ENCODE results near the gene PRR5.
"Not testable (repeated sequence)": the region's sequence is repeated elsewhere in the genome, so short reads cannot be mapped to it uniquely, and the experiment has no call there.

Gene PRR5

DNA sequence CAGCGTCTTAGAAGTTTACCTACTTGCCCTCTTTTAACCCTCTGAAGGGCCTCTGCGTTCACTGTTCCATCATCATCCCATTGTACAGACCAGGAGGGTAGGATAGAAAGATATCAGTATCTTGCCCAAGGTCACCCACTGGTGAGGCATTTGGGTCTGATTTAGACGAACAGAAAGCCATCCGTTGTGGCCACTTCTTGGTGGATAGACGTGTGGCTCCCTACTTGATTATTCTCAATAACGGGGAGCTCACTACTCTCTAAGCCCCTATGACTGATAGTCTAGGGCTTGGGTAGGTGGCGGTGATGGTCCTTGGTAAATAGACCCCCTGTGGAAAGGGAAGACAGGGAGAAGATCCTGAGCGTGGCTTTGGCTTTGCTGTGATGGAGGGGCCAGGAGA is 28.6 kb upstream of the PRR5 start:
- DNase-seq: no peak

DNA sequence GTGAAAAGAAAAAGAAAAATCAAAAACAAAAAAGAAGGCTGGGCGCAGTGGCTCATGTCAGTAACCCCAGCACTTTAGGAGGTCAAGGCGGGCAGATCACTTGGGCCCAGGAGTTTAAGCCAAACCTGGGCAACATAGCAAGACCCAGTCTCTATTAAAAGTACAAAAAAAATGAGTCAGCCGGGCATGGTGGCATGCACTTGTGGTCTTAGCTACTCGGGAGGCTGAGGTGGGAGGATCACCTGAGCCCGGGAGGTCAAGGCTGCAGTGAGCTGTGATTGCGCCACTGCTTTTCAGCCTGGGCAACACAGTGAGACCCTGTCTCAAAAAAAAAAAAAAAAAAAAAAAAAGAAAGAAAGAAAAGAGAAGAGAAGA is 26.0 kb upstream of the PRR5 start:
- not testable (repeated sequence) for DNase-seq

DNA sequence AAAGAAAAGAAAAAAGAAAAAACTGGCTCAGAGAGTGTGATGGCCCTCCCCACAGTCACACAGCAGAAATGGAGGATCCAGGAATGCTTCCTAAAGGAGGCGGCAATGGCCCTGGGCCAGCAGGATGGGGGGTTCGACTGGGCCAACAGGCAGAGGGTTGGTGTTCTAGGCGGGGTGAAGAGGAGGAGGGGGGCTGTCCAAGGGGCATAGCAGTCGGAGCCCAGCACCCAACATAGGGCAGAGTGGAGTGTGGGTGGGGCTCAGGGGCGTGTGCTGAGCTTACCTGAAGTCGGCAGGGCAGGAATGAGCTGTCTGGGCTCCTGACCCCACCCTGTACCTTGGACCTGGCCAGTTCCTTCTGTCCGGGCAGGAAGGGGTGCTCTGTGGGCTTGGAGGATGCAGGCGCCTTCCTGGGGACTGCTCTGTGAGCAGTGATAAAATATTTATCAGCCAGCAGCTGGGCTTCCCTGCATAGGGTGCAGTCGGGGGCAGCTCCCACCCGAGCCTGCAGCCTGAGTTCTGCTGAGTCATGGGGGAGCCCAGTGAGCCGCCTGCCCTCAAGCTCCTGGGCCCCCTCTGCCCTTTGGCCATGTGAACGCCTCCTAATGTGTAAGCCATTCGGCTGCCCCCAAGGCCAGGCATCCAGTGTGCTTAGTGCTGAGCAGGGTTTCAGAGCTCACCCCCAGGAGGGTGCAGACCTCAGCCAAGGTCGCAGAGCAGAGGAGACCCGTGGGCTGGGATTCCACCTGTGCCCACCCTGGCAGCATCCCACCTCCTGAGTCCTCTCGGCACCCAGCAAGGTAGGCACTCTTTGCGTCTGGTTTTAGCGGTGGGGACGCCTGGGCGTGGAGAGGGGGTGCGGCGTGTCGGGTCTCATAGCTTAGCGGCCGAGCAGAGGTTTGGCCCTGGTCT is 25.3 kb upstream of the PRR5 start:
- no peak for DNase-seq

DNA sequence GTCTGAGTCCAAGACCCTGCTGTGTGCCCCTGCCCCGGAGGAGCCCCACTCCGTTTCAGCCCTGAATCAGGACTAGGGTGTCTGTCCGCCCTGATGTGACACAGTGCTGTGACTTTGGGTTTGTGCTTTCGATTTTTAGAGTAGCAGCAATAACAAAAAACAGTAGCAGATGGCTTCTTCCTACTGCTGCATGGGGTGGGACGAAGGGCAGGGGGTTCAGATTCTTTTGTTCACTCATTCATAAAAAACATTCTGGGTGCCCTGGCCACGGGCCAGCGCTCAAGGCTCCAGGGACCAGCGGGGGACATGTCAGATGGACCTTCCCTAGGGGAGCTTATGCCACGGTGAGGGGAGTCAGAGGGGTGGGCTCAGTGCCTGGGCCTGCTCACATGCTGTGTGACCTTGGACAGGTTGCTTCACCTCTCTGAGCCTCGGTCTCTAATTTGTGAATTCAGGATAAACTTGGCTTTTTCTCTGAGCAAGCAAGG is 24.6 kb upstream of the PRR5 start:
- DNase-seq: no peak

DNA sequence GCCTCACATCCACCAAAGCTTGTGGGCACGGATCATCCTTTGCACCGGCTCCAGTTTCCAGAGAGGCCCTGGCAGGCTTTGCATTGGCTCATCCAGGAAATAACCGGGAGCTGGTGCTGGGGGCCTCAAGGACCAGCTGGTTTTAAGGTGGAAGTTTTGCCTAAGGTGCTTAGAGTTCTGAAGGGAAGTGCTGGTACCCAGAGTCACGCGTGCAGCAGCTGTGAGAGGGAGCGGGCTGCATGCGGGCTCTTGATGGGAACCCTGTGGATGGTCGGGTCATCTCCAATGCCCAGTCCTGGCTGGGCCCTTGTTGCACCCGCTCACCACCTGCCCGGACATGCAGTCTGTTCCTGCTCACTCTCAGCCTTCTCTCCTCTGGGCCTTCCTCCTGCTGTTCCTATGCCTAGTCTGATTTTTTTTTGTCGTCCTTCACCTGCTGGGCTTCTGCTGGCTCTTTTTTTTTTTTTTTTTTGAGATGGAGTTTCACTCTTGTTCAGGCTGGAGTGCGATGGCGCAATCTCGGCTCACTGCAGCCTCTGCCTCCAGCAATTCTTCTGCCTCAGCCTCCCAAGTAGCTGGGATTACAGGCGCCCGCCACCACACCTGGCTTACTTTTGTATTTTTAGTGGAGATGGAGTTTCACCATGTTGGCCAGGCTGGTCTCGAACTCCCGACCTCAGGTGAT is 24.0 kb upstream of the PRR5 start:
- DNase-seq: no peak

DNA sequence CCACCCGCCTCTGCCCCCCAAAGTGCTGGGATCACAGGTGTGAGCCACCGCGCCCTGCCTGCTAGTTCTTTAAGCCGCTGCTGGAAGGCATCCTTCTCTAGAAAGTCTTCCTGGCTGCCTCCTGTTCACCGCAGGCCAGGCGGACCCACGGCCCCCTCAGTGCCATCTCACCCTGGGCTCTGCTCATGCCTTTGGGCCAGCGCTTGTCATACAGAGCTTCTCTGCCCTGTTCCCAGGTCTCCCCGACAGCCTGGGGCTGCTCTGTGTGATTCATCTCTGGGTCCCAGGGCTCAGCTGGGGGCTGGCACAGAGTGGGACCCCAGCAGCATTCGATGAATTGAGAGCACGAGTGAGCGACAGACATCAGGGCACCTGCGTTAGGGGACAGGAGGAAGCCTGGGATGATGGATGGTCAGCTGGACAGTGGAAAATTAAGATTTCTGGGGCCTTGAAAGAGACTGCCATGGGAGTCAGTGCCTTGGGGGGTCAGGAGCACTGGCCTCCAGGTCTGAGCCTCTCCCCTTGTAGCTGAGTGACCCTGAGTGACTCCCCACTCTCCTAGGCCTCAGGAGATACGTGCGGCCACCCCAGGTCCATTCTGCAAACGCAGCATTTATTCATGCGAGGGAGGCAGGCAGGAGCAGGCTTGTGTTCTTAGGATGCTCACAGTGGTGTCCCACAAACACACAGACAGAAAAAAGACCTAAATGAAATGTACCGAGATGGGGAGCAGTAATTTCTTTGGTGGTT is 23.3 kb upstream of the PRR5 start:
- DNase-seq: no peak

DNA sequence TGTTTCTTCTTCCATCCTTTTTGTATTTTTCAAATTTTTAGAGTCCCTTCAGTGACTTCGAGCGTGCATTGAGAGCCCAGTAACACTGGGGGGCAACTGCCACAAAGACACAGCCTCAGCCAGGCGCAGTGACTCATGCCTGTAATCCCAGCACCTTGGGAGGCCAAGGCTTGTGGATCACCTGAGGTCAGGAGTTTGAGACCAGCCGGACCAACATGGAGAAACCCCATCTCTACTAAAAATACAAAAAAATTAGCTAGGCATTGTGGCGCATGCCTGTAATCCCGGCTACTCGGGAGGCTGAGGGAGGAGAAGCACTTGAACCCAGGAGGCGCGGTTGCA is 22.7 kb upstream of the PRR5 start:
- not testable (repeated sequence) for DNase-seq

DNA sequence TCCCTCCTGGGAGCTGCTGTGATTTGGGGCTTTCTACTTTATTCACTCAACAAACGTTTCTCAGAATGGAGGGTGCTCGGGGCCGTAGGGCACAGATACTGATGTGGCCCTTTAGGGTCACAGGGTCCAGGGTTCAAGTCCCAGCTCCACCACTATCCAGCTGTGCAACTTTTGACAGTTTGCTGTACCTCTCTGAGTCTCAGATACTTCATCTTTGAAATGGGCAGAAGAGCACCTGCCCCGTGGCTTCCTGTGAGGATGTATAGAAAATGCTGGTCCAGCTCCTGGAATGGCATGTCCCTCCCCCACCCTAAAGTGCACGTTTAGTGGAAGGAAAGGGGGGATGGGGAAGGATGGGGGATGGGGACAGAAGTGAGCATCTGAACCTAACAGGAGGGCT is 21.9 kb upstream of the PRR5 start:
- DNase-seq: no peak

DNA sequence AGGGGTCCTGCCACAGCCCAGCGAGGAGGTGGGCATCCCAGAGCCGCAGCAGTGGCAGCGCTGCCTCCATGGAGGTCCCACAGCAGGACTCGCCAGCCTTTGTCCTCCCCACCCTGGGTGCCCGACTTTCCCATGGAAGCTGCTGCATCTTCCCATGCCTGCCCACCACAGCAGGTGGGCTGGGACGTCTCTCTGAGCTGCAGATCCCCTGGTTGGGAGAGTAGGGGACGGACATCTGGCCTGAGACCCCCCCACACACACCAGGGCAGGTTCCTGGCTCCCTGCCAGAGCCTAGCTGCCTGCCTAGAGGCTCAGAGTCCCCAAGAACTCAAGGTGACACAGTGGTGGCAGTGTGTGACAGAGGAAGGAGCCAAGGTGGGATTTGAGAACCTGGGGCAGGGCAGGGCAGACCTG is 21.5 kb upstream of the PRR5 start:
- DNase-seq: no peak

DNA sequence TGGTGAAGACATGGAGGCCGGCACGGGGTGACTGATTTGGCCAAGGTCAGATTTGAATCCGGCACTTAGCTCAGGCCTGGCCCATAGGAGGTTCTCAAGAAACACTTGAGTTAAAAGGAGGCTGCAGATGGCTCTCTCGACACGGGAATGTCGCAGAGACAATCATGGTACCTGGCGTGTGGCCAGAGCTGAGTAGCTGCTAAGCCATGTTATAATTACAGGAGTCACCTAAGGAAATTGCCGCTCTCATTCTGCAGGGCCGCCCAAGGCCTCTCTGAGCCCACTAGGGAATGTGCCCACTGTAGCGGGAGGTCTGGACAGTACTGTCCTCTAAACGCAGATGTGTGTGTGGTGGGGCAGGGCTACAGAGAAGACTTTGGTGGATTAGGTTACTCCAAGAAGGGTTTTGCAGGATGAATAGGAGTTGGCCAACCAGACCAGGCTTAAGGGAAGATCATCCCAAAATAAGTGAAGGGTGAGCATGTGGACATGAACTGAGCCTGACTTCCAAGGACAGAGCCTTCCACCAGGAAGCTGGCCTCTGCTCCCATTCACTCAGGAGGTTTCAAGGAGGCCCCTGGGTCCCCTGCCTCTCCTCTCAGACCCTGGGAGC is 19.3 kb upstream of the PRR5 start:
- DNase-seq: no peak

DNA sequence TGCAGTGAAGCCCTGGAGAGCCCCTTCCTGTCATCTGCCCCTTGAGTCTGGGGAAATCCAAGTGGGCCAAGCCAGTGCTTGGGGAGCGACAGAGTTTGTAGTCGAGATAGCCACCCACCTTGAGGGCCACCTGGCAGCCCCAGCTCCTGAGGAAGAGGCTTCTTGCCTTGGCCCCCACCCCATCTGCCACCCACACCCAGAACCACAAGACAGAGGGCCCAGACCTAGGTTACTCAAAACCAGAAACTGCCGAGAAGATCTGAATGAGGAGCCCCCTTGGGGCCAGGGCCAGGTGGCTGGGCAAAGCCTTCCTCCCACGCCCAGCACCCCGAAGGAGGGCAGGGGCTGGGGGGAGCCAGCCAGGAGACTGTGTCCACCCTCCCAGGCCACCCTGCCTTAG is 18.8 kb upstream of the PRR5 start:
- no peak for DNase-seq

DNA sequence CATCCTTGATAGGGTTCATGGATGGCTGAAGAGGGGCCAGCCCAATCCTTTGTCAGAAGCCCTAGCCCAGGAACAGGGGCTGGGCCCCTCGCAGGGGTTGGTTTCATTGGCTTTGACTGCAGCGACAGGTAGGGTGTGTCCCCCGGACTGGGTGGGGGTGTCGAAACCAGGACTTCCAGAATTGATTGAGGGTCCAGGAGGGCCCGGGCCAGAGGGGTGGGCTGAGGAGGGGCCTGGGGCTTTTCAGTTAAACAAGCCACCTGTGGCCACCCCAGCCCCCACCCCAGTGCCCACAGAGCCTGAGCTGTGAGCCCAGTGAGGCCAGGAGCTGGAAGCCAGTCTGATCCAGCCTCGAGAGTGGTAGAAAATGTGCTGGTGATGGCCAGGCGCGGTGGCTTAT is 18.1 kb upstream of the PRR5 start:
- DNase-seq: no peak

DNA sequence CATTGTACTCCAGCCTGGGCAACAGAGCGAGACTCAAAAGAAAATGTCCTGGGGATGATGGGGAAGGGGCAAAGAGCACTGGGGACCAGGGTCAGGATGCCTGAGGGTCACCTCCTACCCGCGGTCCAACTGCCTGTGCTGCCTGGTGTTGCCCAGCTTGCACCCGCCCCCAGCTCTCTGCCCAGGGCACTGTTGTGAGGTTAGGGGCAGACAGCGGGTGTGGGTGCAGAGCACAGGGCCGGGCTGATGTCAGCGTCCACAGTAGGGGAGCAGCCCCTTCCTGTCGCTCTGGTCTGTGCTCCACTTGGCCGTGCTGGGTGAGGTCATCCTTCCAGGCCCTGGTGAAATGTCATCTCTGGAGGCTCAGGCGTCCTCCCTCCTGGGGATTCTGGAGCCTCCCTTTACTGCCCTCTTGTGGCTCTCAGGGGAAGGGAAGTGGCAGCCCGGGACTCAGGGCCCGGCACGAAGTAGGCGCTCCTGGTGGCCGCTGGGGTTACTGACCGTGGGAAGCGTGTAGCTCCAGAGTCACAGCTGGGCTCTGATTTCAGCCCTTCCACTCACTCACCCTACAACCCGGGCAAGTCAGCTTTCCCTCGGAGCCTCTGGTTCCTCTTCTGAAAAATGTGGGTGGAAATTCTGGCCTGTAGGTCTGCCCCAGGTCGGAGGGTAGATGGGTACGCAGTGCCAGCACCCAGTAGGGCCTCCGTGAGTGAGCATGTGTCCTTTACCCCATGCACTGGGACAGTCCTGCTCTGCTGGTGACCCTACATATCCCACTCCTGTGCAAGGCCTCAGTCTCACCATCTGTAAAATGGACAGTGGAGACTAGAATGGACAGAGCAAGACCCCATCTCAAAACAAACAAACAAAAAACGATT is 17.3 kb upstream of the PRR5 start:
- peak in 41 of 51 donors; percentile 4 to 70 (median 43) for DNase-seq

DNA sequence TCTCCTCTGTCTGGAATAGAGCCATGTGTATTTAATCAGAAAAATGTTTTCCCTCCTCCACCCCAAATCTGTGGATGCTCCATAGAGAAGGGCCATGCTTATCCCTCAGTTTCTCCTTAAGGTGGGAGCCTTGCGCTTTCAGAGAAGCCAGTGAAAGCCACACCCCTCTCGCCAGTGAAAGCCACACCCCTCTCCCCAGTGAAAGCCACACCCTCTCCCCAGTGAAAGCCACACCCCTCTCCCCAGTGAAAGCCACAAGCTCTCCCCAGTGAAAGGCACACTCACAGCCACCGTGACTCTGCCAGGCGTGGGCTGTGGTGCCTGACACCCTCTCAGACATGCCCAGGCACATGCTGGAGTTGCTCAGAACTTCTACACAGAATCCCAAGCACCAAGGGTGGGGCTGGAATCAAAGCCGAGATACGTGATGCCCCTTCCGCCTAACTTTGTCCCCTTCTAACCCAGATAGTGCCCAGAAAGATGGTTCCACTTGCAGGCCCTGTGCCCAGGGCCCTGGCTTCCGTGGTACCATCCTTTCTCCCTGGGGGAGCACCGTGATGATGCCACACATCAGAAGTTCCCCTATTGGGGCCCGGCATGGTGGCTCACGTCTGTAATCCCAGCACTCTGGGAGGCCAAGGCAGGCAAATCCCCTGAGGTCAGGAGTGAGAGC is 16.5 kb upstream of the PRR5 start:
- no peak for DNase-seq

DNA sequence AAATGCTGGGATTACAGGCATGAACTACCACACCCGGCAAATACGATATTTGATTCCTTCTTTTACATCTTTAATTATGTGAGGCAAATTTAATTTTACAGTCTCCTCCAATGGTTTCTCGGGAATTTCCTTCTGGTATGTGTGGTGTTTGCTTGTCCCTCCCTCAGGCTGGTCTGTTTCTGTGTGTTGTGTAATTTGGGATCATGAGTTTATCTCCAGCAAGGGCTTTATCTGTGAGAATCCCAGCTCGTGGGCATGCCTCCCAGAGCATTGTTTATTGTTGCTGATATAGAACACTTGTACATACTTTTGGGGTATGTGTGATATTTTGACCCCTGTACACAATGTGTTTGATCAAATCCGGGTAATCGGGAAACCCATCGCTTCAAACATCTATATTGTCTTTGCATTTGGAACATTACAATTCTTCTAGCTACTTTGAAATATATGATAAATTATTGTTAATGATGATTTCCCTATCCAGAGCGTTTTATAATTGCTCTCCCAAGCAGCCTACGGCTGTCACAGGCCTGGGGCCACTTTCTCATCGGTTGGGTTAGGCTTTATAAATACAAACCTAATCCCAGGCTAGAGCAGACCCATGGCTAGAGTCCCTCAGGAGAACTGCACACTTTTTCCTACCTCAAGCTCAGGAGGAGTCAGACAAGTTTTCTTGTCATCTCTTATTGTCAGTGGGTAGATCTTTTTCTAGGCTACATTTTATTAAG is 15.0 kb upstream of the PRR5 start:
- DNase-seq: no peak

DNA sequence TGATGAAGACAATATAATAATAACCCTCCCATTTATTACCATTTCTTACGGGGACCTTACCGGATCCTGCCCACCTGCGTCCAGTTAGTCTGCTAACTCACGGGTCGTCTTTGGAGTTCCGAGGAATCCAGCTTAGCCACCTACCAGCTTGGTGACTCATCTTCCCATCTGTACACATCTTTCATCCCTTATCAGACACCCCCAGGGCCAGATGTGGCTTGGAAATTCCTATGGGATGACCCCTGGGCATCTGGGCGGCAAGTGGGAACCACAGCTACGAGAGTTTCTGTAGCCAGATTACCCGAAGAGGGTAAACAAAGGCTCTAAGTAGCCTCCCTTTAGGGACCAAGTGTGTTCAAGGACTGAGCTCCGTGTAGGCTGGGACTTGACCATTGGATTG is 12.8 kb upstream of the PRR5 start:
- no peak for DNase-seq

DNA sequence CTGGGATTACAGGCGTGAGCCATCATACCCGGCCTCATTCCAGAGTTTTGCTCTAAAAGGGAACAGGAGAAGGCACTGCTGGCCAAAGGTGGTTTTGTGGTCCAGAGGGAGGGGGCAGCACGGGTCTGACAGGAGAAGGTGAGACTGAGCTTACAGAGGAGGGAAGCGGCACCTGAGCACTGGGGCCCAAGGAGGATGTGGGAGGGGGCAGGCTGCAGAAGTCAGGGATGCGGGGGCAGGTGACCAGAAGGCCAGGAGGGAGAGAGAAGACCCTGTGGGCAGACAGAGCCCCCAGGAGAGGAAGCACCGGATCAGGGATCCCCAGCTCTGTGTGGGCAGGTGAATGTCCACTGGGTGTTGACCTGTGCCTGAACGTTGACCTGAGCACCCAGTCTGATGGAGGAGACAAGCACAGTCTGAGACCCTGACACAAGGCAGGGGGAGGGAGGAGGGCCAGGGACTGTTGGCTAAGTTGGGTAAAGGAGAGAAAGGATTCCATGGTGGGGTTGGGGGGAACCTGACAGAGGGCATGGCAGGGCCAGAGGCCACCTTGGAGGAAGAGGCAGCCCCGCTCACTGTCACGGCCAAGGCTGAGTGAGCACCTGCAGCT is 12.0 kb upstream of the PRR5 start:
- no peak for DNase-seq

DNA sequence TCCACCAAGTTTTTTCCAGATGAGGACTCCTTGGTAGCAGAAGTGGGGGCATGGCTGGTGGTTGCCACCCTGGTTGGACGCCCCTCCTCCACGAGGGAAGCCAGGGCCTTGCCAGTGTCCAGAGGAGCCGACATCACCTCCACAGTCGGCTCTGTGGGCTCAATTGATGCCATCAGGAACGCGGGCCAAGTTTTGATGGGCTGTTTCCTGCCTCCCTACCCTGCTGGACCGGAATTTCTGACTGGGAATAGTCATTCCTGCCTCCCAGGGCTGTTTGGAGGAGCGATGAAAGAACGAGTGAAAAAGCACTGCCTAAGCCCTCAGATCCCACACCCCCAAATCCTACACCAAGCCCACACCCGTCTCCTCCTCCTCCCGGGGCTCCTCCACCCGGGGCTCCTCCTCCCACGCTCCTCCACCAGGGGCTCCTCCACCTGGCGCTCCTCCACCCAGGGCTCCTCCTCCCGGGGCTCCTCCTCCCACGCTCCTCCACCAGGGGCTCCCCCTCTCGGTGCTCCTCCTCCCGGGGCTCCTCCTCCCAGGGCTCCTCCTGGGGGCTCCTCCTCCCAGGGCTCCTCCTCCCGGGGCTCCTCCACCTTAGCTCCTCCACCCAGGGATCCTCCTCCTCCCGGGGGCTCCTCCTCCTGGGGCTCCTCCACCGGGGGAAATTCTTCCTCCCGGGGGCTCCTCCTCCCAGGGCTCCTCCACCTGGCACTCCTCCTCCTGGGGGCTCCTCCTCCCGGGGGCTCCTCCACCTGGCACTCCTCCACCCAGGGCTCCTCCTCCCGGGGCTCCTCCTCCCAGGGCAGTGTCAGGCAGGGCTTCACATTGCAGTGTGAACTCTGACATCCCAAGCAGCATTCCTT is 10.0 kb upstream of the PRR5 start:
- no peak for DNase-seq
